Measurements from ENCODE around the gene COPS2.
"Not testable (repeated sequence)": the region's sequence is repeated elsewhere in the genome, so short reads cannot be mapped to it uniquely, and the experiment has no call there.

DNA sequence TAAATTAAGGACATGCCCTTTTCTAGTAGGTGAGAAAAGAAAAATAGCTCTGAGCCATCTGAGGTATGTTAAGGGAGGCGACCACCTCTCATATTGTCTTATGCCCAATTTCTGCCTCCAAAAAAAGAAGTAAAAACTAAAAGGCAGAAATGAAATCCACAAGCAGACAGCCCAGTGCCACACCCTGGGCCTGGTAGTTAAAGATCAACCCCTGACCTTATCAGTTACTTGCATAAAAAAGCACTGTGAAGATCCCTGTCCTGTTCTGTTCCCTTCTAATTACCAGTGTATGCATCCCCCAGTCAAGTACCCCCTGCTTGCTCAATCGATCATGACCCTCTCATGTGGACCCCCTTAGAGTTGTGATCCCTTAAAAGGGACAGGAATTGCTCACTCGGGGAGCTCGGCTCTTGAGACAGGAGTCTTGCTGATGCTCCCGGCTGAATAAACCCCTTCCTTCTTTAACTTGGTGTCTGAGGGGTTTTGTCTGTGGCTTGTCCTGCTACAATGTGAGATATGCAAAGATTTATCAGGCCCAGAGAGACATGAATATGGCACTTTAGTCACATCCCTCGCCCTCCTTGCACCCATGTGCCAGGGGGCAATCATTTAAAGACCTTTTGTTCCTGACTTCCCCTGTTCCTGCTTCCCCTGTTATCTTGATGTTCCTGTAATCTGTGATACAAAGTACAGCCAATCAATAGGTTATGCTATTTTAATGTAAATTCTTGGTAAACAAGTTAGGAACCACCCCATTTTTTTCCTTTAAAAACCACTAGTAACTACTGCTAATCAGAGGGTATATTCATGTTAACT, 20.4 kb upstream of the COPS2 start:
- TF ChIP-seq, protein P1, sequence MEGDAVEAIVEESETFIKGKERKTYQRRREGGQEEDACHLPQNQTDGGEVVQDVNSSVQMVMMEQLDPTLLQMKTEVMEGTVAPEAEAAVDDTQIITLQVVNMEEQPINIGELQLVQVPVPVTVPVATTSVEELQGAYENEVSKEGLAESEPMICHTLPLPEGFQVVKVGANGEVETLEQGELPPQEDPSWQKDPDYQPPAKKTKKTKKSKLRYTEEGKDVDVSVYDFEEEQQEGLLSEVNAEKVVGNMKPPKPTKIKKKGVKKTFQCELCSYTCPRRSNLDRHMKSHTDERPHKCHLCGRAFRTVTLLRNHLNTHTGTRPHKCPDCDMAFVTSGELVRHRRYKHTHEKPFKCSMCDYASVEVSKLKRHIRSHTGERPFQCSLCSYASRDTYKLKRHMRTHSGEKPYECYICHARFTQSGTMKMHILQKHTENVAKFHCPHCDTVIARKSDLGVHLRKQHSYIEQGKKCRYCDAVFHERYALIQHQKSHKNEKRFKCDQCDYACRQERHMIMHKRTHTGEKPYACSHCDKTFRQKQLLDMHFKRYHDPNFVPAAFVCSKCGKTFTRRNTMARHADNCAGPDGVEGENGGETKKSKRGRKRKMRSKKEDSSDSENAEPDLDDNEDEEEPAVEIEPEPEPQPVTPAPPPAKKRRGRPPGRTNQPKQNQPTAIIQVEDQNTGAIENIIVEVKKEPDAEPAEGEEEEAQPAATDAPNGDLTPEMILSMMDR (IDR thresholded peaks at IDR 0.05) = not testable (repeated sequence)
- TF ChIP-seq EP300 (IDR thresholded peaks at IDR 0.05); POLR2A (IDR thresholded peaks at IDR 0.05; ENCODE audit: low read depth): not testable (repeated sequence)
